DMS79 (cell line): ENCODE measurements around the gene DNAI2.
"Not testable (repeated sequence)": the region's sequence is repeated elsewhere in the genome, so short reads cannot be mapped to it uniquely, and the experiment has no call there.

ENCODE experiments used
- DNase-seq: peaks from one replicate; lab custom pipeline; 2025; lab: John Stamatoyannopoulos, UW

The DNAI2 gene

DNA sequence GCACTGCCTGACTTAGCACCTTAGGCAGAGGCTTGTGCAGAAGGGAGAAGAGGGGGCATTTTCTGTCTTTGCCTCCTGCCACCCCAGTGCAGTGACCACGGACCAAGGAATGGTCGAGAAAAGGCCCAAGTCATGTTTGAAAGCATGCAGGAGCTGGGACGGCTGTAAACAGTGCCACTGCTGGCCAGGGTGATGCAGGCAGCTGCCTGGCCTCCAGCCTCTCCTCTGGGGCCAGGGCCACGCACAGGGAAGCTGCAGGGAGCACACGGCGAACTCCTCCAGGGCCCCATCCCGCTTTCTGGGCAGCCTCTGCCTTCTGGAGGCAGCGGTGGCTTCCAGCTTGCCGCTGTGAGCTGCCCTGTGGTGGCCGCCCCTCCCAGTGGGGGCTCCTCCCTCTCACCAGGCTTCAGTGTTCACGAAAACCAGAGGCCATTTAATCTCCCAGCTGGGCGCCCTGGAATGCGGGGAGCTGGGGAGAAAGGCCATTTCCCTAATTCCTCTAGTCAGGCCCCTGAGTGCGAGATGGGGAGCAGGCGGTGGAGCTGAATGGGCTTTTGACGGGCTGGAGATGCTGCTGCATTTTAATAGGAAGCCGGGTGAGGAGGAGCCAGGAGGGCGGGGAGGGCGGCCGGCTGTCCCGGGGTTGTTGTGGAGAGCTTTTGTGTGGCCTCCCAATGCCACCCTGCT lies 28.7 kb upstream of the DNAI2 start:
- DNase-seq: no peak

DNA sequence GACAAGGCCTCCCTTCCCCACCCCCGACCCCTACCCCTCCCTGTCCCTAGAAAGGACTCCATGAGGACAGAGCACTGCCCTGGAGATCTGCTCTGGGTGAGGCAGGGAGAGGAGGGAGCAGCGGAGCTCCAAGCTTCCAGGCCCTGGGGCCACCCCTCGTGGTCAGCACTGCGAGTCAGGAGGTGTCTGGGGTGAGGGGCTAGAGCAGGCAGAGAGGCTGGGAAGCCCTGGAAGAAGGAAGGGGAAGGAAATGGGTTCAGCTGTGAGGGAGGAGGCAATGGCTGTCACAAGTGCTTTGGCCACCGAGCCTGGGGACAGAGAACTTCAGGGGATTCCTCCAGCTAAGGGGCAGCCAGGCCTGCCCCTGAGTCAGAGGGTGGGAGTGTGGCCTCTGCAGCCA lies 28.2 kb upstream of the DNAI2 start:
- no peak for DNase-seq

DNA sequence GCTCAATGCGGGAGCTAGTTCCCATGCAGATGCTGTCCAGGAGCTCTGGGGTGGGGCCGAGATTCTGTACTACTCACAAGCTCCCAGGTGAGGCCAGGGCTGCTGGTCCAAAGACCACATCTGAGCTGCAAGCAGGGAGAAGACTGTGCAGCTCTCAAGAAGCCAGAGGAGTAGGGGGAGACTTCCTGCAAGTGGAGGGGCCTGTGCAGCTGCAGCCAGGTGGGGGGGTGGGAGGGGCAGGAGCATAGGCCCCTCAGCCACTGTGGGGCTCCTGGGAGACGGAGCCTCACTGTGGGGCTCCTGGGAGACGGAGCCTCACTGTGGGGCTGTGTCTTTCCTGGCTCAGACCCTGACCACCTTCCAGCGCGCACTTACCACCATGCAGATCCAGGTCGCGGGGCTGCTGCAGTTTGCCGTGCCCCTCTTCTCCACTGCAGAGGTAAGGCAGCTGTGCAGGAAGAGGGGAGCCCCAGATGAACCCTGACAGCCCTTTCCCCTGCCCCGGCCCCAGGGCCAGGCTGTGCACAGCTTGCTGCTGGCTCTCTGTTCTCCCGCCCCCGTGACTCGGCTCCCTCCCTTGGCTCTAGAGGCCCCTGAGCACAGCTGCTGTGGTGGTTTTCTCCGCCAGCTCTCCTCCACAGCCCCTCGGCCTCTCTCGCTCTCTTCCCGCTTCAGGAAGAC lies 24.3 kb upstream of the DNAI2 start:
- no peak for DNase-seq

DNA sequence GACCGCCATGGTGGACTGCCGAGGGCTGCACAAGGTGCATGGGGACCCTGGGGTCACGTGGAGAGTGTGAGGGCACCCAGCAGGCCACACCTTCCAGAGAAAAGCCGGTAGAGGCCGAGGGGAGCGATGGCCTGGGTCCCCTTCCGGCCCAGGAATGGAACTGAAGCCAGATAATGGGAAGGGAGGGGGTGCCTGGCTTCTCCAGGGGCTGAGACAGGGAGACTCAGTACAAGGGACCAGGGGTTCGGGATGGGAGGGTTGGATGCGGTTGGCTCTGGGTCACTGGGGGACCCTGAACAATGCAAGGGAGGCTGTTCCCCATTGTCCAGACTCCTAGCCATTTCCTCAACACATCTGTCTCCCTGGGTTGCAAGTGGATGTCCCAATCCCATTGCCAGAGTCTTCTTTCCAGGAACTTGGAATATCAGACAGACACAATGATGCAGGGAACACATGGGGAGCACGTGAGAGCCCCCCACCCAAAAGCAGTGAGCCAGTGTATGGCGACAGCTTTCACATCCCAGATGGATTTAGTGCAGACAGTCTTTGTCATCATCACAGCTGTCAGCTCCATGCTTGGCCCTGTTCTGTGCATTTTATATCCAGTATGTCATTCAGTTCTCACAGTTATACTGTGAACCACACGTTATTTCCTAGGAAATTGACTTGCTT lies 23.6 kb upstream of the DNAI2 start:
- no peak for DNase-seq

DNA sequence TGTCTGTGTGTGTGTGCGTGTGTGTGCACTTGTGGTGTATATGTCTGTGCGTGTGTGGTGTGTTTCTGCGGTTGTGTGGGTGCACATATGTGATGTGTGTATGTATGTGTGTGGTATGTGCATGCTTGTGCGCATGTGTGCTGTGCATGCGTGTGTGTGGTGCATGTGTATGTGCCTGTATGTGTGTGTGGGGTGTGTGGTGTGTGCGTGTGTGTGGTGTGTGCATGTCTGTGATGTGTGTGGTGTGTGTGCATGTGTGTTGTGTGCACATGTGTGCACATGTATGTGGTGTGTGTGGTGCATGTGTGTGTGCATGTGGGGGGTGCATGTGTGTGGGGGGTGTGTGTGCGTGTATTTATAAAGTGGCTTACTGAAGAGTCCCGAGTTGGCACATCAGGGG lies 23.0 kb upstream of the DNAI2 start:
- DNase-seq: no peak

DNA sequence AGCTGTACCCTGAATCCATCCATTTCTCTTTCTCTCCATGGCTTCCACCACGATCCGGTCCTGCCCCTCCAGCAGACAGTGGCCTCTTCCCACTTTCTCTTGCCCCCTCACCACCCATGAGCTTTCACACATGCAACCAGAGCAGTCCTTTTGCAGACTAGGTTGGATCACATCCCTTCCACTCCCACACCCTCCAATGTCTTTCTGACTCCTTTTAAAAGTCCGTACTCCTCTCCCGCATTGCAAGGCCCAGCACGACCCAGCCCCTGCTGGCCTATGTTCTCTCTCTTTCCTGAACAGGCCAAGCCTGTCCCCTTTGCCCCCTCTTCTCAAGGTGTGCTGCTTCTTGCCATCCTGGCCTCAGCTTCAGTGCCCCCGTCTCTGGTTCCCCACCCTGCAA lies 22.5 kb upstream of the DNAI2 start:
- no peak for DNase-seq

DNA sequence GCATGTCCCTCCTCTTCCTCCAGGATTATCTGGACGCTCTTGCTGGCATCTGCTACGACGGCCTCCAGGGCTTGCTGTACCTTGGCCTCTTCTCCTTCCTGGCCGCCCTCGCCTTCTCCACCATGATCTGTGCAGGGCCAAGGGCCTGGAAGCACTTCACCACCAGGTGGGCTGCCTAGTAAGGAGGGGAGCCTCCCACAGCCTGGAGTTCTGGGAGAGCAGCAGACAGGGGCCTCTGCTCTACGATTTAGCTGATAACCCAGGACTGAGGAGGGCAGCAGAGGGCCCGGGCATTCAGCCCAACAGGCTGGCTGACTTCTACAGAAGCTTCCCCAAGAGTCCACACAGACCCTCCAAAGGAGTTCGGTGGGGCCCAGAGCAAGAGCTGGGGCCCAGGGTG lies 21.8 kb upstream of the DNAI2 start:
- DNase-seq: no peak

DNA sequence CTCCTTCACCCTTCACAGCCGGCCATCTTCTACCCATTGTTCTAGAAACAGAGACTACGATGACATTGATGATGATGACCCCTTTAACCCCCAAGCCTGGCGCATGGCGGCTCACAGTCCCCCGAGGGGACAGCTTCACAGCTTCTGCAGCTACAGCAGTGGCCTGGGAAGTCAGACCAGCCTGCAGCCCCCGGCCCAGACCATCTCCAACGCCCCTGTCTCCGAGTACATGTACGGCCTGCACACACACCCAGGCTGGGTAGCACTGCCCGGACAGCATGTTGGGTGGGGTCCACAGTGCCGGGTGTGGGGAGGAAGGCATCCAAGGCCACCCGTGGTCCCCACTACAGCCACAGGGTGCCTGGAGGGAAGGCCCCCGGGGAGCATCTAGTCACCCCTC lies 21.0 kb upstream of the DNAI2 start:
- DNase-seq: no peak

DNA sequence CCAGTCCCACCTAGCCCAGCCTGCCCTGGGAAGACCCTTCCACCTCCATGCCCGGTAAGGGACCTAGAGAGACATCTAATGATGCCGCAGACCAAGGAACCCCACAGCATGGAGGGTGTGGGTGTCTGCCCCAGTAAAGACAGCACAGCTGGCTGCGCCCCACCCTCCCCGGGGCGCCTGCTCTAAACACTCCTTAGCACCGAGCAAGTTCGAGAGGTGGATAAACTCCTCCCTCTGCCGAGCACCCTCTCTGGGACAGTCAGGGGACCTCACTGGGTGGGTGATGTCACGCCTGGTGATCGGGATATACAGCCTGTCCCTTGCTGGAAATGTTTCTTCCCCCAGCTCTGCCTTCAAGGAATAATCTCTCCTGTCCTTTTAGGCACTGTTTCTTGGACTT lies 16.7 kb upstream of the DNAI2 start:
- DNase-seq: no peak

DNA sequence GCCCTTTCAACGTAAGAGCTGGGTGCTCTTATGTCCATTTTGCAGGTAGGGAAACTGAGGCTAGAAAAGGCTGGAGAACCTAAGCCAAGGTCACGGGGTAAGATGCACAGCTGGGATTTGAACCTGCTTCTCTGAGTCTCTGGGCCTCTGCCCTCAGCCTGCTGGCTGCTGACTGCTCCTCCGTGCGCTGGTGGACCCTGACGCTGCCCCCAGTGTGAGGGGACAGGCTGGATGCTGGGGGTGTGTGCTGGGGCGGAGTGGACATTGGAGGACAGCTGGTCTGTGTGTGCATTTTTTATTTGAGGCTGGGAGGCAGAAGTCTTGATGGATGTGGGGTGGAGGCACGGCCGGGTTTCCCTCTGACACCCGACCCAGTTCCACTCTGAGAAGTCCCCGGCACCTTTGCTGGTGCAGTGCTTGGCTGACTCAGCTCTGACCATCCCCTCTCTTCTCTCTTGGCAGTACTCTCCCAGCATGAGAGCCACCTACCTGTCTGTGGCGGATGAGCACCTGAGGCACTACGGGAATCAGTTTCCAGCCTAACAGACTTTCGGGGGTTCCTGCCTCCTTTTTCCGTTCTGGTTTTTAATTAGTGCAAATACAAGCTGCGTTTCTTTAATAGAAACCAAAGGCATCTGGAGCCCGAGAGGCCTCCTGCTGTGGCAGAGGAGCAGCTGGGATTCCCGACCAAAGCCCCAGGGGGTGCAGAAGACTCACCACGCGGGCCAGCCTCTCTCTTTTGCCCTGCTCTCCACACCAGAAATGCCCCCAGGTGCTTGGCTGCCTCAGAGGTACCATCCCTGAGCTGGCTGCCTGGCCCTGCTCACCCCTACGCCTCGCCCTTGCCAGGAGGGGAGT lies 14.1 kb upstream of the DNAI2 start:
- DNase-seq: no peak

DNA sequence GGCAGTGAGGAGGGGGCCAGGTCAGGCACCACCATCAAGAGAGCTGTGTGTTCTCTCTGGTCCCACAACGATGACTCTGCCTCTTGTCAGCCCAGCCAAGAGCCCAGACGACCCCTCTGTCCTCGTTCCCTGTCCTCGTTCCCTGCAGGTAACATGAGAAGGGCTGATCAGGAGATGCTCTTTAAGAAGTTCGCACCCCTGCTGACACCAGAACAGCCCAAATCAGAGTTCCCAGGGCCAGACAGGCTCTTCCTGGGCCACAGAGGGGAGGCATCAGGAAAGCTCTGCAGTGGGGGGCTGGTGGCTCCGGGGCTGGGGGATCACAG lies 13.5 kb upstream of the DNAI2 start:
- no peak for DNase-seq

DNA sequence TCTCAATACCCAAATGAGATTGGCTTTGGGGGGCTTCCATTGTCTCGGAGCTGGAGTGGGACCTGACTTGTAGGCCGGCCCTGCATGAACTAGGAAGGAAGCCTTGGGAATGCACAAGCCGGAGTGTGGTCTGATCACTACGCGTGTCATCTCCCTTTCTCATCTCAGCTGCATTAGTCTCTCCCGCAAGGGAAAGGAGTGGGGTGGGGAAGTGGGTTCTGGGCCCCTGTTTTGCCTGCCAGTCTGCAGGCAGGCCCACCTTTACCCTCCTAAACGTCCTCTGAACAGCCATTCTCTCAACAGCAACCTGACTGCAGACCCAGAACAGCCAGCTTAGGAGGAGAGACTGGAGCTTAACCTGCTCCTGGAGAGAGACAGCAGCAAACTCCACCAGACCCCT lies 11.4 kb upstream of the DNAI2 start:
- no peak for DNase-seq

DNA sequence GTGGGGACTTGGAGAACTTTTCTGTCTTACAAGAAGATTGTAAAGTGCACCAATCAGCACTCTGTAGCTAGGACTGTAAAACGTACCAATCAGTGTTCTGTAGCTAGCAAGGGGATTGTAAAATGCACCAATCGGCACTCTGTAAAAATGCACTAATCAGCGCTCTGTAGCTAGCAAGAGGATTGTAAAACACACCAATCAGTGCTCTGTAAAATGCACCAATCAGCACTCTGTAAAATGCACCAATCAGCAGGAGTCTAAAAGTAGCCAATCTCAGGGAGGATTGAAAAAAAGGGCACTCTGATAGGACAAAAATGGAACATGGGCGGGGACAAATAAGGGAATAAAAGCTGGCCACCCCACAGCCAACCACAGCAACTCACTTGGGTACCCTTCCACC lies 7.0 kb upstream of the DNAI2 start:
- not testable (repeated sequence) for DNase-seq

DNA sequence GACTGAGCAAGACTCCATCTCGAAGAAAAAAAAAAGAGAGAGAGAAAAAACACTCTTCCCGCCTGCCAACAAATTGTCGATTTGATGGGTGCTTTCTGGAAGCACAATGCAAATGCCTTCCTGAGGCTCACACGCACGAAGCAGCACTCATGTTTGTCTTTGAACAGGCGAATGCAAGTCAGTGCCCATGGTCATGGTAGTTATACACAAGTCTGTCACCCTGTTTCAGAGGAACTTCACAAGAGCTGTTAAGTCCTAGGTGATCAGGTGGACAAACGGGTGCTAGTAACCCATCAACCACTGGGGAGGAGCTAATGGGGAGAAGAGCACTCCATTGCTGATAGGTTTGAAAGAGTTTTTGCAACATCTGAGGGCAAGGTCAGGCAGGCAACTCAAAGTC lies 6.5 kb upstream of the DNAI2 start:
- no peak for DNase-seq

DNA sequence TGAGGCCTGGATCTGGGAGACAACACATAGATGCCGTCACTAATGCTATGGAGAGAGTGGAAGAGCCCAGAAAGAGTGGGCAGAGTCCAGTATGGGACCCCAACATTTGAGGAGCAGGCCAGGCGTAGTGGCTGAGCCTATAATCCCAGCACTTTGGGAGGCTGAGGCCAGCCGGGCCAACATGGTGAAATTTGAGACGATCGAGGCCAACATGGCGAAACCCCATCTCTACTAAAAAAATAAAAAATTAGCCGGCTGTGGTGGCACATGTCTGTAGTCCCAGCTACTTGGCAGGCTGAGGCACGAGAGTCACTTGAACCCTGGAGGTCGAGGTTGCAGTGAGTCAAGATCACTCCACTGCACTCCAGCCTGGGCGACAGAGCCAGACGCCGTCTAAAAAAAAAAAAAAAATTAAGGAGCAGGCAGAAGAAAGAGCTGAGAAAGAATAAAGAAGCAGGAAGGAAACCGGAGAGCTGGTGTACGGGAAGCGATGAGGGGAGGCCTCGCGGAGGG lies 6.0 kb upstream of the DNAI2 start:
- DNase-seq: peak; percentile 17

DNA sequence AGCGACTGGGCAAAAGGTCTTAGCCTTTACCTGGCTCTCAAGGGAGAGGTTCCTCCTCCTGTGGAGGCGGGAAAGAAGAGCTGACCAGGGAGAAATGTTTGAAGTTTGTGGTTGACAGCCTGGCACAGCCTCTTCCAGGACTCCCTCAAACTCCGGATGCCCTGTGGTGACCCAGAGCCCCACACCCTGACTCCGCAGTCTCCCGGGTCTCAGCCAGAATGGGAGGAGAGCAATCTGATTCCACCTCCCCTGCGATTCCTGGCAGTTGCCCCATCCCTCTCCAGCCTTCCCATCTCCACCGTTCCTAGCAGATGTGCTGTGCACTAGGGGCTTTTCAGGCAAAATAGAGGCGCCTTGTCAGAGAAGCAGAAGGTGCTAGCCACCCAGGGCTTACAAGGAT lies 5.5 kb upstream of the DNAI2 start:
- no peak for DNase-seq

DNA sequence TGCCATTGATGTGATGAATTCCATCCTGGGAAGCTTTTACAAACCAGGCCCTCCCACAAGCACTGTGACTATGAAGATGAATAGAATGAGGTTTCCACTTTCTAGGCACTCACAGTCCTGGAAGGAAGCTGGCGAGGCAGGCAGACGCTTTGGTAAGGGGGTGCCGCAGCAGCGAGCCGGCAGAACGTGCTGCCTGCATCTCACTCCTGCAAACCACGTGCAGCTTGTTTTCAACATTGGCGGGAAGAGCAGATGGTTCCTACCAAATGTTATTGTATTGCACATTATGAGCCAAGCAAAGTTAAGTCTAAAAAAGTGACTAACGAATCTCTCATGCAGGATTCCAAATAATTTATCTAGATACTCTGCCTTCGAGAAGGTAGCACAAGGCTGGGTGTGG lies 3.7 kb upstream of the DNAI2 start:
- no peak for DNase-seq

DNA sequence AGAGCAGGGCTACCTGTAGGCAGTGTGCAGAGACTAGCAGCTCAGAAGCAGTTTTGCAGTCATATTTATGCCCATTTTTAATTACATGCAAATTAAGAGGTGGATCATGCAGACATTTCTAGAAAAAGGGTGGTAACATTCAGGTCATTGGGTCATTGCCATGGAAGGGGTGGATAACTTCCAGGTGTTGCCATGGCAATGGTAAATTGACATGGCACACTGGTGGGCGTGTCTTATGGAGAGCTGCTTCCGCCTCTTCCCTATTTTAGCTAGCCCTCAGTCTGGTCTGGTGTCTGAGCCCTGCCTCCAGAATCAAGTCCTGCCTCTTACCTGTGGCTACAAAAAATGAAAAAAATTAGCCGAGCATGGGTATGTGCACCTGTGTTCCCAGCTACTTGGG lies 2.8 kb upstream of the DNAI2 start:
- no peak for DNase-seq

DNA sequence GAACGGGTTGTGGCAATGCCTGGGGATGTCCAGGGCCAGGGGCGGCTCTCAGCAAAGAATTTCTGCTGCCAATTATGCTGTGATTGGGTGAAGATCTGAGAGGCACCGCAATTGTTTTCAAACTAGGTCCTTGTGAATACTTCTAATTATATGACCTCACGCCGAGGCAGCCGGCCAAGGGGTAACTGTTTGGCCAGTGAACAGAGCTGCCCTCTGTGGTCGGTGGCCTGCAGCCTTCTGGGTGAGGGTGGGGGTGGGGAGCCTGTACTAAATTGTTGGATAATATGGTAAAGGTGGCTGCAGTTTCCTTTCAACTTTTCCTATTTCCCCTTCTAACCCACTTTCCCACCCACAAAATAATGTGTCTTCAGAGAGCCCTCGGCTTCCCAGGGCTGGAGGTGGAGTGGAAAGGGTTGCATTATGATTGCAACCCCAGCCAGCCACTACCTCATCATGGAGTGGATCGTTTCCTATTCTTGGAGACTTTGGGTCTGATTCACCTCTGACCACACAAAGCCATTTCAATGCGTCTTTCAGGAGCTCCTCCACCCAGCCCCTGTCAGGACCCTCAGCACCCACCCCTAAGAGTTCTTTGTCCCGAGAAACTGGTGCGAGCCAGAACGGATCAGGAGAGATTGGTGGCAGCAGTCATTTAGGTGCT lies 2.0 kb upstream of the DNAI2 start:
- no peak for DNase-seq

DNA sequence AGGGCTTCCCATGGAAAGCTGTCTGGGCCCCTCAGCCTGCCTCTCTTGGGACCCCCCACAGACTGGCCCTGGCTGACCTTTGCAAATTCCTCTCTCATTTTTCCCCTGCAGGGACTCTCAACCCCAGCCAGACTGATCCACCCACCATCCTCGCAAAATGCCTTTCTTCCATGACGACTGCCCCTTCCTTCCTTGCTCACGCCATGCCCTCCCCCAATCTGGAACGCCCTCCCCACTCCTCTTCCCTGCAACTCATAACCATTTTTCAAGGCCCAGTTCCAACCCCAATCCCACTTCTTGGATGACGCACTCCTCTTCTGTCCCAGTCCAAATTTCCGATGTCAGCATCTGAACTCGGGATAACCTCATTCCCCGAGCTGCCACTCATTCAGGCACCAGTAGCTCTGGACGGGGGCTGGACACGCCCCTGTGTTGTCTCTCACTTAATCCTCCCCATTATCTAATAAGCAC lies 1.3 kb upstream of the DNAI2 start:
- DNase-seq: no peak

DNA sequence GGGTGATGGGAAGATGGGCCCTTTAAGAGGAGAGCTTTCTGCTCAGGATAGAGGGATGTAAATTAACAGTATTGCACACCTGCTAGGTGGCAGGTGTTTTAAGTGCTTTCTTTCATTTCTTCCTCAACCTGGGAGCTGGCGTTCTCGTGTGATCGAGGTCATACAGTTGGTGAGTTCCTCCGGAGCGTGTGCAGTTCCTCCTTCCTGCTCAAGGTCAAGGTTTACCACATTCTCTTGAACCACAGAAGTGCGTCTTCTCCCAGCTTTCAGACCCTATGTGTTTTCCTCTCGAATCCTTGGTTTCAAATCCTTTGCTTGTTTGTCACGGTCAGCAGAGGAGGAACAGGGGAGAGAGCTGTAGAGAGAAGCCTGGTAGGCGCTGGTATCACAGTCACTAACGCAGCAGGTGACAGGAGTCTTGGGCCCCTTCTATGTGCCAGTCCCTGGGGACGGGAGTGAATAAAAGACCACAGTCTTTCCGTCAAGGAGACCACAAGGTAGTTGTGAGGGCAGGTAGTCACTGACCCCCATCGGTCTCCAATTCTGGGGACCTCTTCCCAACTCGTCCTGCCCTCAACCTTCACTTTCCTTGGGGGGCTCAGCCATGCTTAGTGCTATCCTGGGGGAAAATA lies 791 bp downstream of the DNAI2 start:
- peak; percentile 39 for DNase-seq
